IMR-90 (cell line): Measurements from ENCODE around the gene GAGE12H. TPM values are rescaled to one million over a fixed set of nuclear protein-coding genes. Genes with fewer than 3 reads are reported as not detected.
"Not testable (repeated sequence)": the region's sequence is repeated elsewhere in the genome, so short reads cannot be mapped to it uniquely, and the experiment has no call there.

Experiments
- ATAC-seq: fragments of 200-7000 bp; cut with Tn5 transposase; 2 replicates; pipeline ENCODE4 v1.9.1; 2020; ENCODE audit warnings: low read depth, mild to moderate bottlenecking, moderate library complexity
- BruUV-seq: library from RNA; stranded (reverse); fragments of 400-500 nt; replicated peaks from 2 replicates; lab custom pipeline; 2021; lab: Mats Ljungman, UMichigan
- CTCF ChIA-PET: fragments of 300-600 bp; formaldehyde crosslinking; extraction: SDS; loops from one replicate; lab custom pipeline; 2021; ENCODE audit warnings: antibody characterized with exemption; lab: Yijun Ruan, JAX
- POLR2A ChIA-PET: fragments of 300-600 bp; sonication (Branson Sonifier 250); formaldehyde crosslinking; loops from one replicate; lab custom pipeline; 2022; ENCODE audit warnings: antibody characterized with exemption; ENCODE audit not compliant: unreplicated experiment; lab: Charles Lee
- DNase-seq: peaks from one replicate; pipeline ENCODE4 v3.0.0; 2013
- H2AFZ ChIP-seq: replicated peaks from 2 replicates; pipeline ENCODE3; 2013; ENCODE audit warnings: low read length, mild to moderate bottlenecking; ENCODE audit not compliant: poor library complexity
- H2AK5ac ChIP-seq: 2 replicates; pipeline ENCODE4 v1.6.1; 2013; ENCODE audit warnings: low read depth, low read length, inconsistent platforms
- H2AK9ac ChIP-seq: replicated peaks from 2 replicates; pipeline ENCODE3; 2013; ENCODE audit warnings: mild to moderate bottlenecking, low read depth, low read length, moderate library complexity; ENCODE audit not compliant: poor library complexity
- H2BK120ac ChIP-seq: 2 replicates; pipeline ENCODE4 v1.6.1; 2013; ENCODE audit warnings: low read depth, low read length, inconsistent platforms
- H2BK15ac ChIP-seq: 3 replicates; pipeline ENCODE4 v1.6.1; 2013; ENCODE audit warnings: low read depth, low read length, inconsistent platforms
- H2BK20ac ChIP-seq: 2 replicates; pipeline ENCODE4 v1.6.1; 2013; ENCODE audit warnings: low read depth, mild to moderate bottlenecking, inconsistent platforms, low read length, moderate library complexity
- H2BK5ac ChIP-seq: 2 replicates; pipeline ENCODE4 v1.6.1; 2013; ENCODE audit warnings: mild to moderate bottlenecking, low read depth, low read length, inconsistent platforms; ENCODE audit not compliant: poor library complexity, severe bottlenecking
- H3K14ac ChIP-seq: replicated peaks from 2 replicates; pipeline ENCODE4 v1.6.1; 2013; ENCODE audit warnings: low read depth, low read length, inconsistent platforms
- H3K18ac ChIP-seq: 2 replicates; pipeline ENCODE4 v1.6.1; 2013; ENCODE audit warnings: low read depth, low read length, control low read depth
- H3K23ac ChIP-seq: 2 replicates; pipeline ENCODE4 v1.6.1; 2013; ENCODE audit warnings: low read depth, low read length, inconsistent platforms
- H3K27ac ChIP-seq: 2 replicates; pipeline ENCODE4 v1.5.1; 2013; ENCODE audit warnings: mild to moderate bottlenecking, control low read depth, low read length; ENCODE audit not compliant: insufficient read depth
- H3K27me3 ChIP-seq: 2 replicates; pipeline ENCODE4 v1.6.1; 2013; ENCODE audit warnings: low read length; ENCODE audit not compliant: control insufficient read depth, insufficient read depth
- H3K36me3 ChIP-seq: 2 replicates; pipeline ENCODE4 v1.6.1; 2013; ENCODE audit warnings: low read length, mixed read lengths; ENCODE audit not compliant: control insufficient read depth, insufficient read depth
- H3K4ac ChIP-seq: 2 replicates; pipeline ENCODE4 v1.6.1; 2013; ENCODE audit warnings: low read depth, low read length, inconsistent platforms
- H3K4me1 ChIP-seq: 2 replicates; pipeline ENCODE4 v1.6.1; 2013; ENCODE audit warnings: low read length, mixed read lengths; ENCODE audit not compliant: control insufficient read depth, insufficient read depth
- H3K4me2 ChIP-seq: 2 replicates; pipeline ENCODE4 v1.6.1; 2013; ENCODE audit warnings: low read depth, mild to moderate bottlenecking, control low read depth, low read length, moderate library complexity
- H3K4me3 ChIP-seq: 2 replicates; pipeline ENCODE4 v1.5.1; 2013; ENCODE audit warnings: low read depth, mild to moderate bottlenecking, control low read depth, low read length, moderate library complexity; ENCODE audit not compliant: insufficient read depth
- H3K56ac ChIP-seq: 2 replicates; pipeline ENCODE4 v1.6.1; 2013; ENCODE audit warnings: low read length, inconsistent platforms; ENCODE audit not compliant: insufficient read depth; ENCODE audit errors: extremely low read depth
- H3K79me1 ChIP-seq, 2 experiments: 2 replicates each; pipeline ENCODE4 v1.6.1; 2013; ENCODE audit warnings: low read length in 2 of 2, inconsistent platforms in 1 of 2, low read depth in 1 of 2
- H3K9ac ChIP-seq: 2 replicates; pipeline ENCODE4 v1.6.1; 2013; ENCODE audit warnings: low read depth, low read length, control low read depth
- H3K9me1 ChIP-seq: 2 replicates; pipeline ENCODE4 v1.6.1; 2013; ENCODE audit warnings: low read length, inconsistent platforms; ENCODE audit not compliant: insufficient read depth
- H3K9me3 ChIP-seq: 2 replicates; pipeline ENCODE4 v1.6.1; 2013; ENCODE audit warnings: low read length; ENCODE audit not compliant: control insufficient read depth, insufficient read depth
- H4K20me1 ChIP-seq: 2 replicates; pipeline ENCODE4 v1.6.1; 2013; ENCODE audit warnings: low read length, inconsistent platforms; ENCODE audit not compliant: insufficient read depth
- H4K5ac ChIP-seq: 2 replicates; pipeline ENCODE4 v1.6.1; 2013; ENCODE audit warnings: mild to moderate bottlenecking, low read depth, low read length, control low read depth
- H4K8ac ChIP-seq, 2 experiments: 2 replicates each; pipeline ENCODE4 v1.6.1; 2013; ENCODE audit warnings: low read depth in 2 of 2, low read length in 2 of 2, control low read depth in 1 of 2, inconsistent platforms in 1 of 2
- H4K91ac ChIP-seq: 2 replicates; pipeline ENCODE4 v1.6.1; 2013; ENCODE audit warnings: low read depth, low read length, inconsistent platforms; ENCODE audit not compliant: insufficient read depth
- WGBS, 2 experiments: methylation state at CpG; one replicate each; pipeline versions ENCODE4 v1.1.5 to v1.1.7; 2013; ENCODE audit warnings: missing lambda C conversion rate in 2 of 2; ENCODE audit not compliant: insufficient read length in 1 of 2; ENCODE audit errors: extremely low coverage in 2 of 2; 5-methylcytosine and 5-hydroxymethylcytosine counted together
- dilution Hi-C: fragments of 300-500 bp; cut with HindIII; formaldehyde crosslinking; loops from one replicate; pipeline ENCODE4 v1.14.3; 2018; ENCODE audit warnings: low sequenced_read_pairs; ENCODE audit not compliant: unreplicated experiment
- in situ Hi-C: fragments of 300-500 bp; cut with MboI; formaldehyde crosslinking; loops from 3 replicates; pipeline ENCODE4 v1.14.3; 2019; ENCODE audit warnings: low sequenced_read_pairs, inconsistent platforms, mixed read lengths
- intact Hi-C: fragments of 100-400 bp; cut with micrococcal nuclease; formaldehyde crosslinking; loops from 2 replicates; pipeline ENCODE4 v1.10.0; 2022
- polyA plus RNA-seq, 3 experiments: library from polyadenylated mRNA; depleted of rRNA; stranded (reverse); fragments of >200 nt; gene quantifications; 2 replicates each; pipeline ENCODE4 v1.2.3, GENCODE V29; 2012; ENCODE audit warnings: low replicate concordance in 1 of 3
- total RNA-seq: library from RNA; depleted of rRNA; stranded (reverse); fragments of >200 nt; gene quantifications from 2 replicates; pipeline ENCODE4 v1.2.3, GENCODE V29; 2012

Gene GAGE12H
- total and polyA plus RNA-seq, 2 of the 4 experiments (the other 2 are of a cell fraction) = not detected

DNA sequence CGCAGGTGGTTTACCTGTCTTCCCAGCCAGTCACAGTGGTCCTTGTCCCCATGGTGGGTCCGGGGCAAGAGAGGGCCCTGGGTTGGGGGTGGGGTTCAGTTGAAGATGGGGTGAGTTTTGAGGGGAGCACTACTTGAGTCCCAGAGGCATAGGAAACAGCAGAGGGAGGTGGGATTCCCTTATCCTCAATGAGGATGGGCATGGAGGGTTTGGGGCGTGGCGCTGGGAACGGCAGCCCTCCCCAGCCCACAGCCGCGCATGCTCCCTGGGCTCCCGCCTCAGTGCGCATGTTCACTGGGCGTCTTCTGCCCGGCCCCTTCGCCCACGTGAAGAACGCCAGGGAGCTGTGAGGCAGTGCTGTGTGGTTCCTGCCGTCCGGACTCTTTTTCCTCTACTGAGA, 38.3 kb upstream of the GAGE12H start, which contains the start of gene GAGE12D:
GAGE12D (plus strand) TSS at position 301 of the 400 bp plus-strand sequence. CDS start 1,155 bp downstream, outside the sequence.
- intact Hi-C loops, H3K27ac ChIP-seq, H2BK5ac ChIP-seq, H2BK120ac ChIP-seq, H4K20me1 ChIP-seq, BruUV-seq, POLR2A ChIA-PET, DNase-seq, H3K14ac ChIP-seq, H3K4me2 ChIP-seq, H3K56ac ChIP-seq, H2AK5ac ChIP-seq, H2AK9ac ChIP-seq, H3K23ac ChIP-seq, H3K18ac ChIP-seq, dilution Hi-C loops, H3K4me1 ChIP-seq, H3K9me3 ChIP-seq, H3K79me1 ChIP-seq, H3K27me3 ChIP-seq, H3K4ac ChIP-seq, ATAC-seq, H3K9me1 ChIP-seq, H2BK15ac ChIP-seq, H3K9ac ChIP-seq, H4K8ac ChIP-seq, H4K91ac ChIP-seq, H2AFZ ChIP-seq, in situ Hi-C loops, H3K36me3 ChIP-seq, H3K4me3 ChIP-seq, H4K5ac ChIP-seq, CTCF ChIA-PET, H2BK20ac ChIP-seq: not testable (repeated sequence)
- WGBS, 2 experiments = no CpG with 5 or more reads among the region's 16 CpGs

DNA sequence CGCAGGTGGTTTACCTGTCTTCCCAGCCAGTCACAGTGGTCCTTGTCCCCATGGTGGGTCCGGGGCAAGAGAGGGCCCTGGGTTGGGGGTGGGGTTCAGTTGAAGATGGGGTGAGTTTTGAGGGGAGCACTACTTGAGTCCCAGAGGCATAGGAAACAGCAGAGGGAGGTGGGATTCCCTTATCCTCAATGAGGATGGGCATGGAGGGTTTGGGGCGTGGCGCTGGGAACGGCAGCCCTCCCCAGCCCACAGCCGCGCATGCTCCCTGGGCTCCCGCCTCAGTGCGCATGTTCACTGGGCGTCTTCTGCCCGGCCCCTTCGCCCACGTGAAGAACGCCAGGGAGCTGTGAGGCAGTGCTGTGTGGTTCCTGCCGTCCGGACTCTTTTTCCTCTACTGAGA, 28.8 kb upstream of the GAGE12H start, which contains the start of gene GAGE12E:
GAGE12E (plus strand) TSS at position 301 of the 400 bp plus-strand sequence. CDS start 1,155 bp downstream, outside the sequence.
- H4K8ac ChIP-seq, H3K27me3 ChIP-seq, H3K4me3 ChIP-seq, DNase-seq, ATAC-seq, H3K9me3 ChIP-seq, H4K20me1 ChIP-seq, BruUV-seq, H3K4me2 ChIP-seq, in situ Hi-C loops, H3K27ac ChIP-seq, H2AK9ac ChIP-seq, H2BK15ac ChIP-seq, H3K56ac ChIP-seq, H3K18ac ChIP-seq, H4K5ac ChIP-seq, H3K9ac ChIP-seq, H3K9me1 ChIP-seq, H3K36me3 ChIP-seq, H2BK20ac ChIP-seq, H3K79me1 ChIP-seq, H2AFZ ChIP-seq, H3K14ac ChIP-seq, H2BK120ac ChIP-seq, intact Hi-C loops, POLR2A ChIA-PET, CTCF ChIA-PET, H3K4me1 ChIP-seq, H3K4ac ChIP-seq, H2BK5ac ChIP-seq, H3K23ac ChIP-seq, dilution Hi-C loops, H4K91ac ChIP-seq, H2AK5ac ChIP-seq: not testable (repeated sequence)
- WGBS, 2 experiments = no CpG with 5 or more reads among the region's 16 CpGs
